ENCODE measurements around the gene PPY.
"Not testable (repeated sequence)": the region's sequence is repeated elsewhere in the genome, so short reads cannot be mapped to it uniquely, and the experiment has no call there.

The PPY gene

DNA sequence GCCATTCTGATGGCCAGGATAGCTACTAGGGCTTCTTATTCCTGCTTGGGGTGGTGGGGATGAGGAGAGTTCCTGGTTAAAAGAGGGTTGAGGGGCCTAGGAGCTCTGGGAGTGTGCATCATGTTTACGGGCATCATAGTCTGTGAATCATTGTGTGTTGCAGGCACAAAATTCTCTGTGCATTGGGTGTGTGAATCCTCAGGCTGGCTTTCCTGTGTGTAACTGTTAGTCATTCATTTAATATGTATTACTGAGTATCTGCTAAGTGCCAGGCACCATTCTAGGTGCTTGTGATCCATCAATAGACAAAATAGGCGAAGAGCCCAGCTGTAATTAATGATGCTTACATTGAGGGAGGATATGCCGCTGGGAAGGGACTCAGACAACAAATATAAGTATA is 5.8 kb downstream of the PPY start:
- TF ChIP-seq JUND (IDR thresholded peaks at IDR 0.05; ENCODE audit: low read depth), result no peak
- no peak for DNase-seq (ENCODE audit: low read depth in 1 of 2, low spot score in 1 of 2)
- in situ Hi-C loops (cut with HindIII; ENCODE audit: low pct_unique_long_range_greater_than_20kb, low sequenced_read_pairs), result no loop called here

DNA sequence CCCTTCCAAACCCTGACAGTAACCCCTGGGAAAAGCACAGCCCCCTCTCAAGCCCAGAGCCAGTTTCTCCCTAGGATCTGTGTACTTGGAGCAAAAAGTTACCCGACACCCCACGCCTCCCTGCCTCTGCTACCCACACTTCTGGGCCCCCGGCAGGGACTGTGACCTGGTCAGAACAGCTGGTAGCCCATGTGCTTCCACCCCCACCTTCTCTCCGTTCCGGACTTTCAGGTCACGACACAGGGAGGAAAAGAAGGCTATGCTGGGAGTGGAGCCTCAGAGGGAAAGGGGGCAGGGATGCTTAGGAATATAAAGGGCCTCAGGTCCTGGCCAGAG is 6.4 kb downstream of the PPY start:
- TF ChIP-seq JUND (IDR thresholded peaks at IDR 0.05; ENCODE audit: low read depth), result no peak
- in situ Hi-C loops (cut with HindIII; ENCODE audit: low pct_unique_long_range_greater_than_20kb, low sequenced_read_pairs), result no loop called here
- no peak for DNase-seq (ENCODE audit: low read depth in 1 of 2, low spot score in 1 of 2)

- no peak for DNase-seq (ENCODE audit: low read depth in 1 of 2, low spot score in 1 of 2)
- no peak for TF ChIP-seq JUND (IDR thresholded peaks at IDR 0.05; ENCODE audit: low read depth)
- in situ Hi-C loops (cut with HindIII; ENCODE audit: low pct_unique_long_range_greater_than_20kb, low sequenced_read_pairs), result no loop called here
These were observed 6.9 kb downstream of the PPY start for GRCh38 chr17:43935204-43935925.

DNA sequence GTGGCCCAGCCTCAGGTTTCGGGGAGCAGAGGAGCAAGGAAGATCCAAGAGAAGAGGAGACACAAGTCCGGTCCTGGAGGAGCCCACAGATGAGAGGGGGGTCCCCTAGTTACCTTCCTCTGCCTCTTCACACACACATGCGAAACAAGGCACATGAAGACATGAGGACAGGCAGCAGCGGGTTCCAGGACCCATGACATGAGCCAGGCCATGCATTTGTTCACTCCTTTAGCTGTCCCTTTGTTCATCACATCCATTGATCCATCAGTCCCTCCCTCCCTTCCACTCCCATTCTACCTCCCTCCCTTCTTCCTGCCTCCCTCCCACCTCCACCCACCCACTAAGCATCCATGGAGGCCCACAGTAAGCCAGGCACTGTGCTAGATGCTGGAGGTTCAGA is 9.4 kb downstream of the PPY start:
- no peak for TF ChIP-seq JUND (IDR thresholded peaks at IDR 0.05; ENCODE audit: low read depth)
- in situ Hi-C loops (cut with HindIII; ENCODE audit: low pct_unique_long_range_greater_than_20kb, low sequenced_read_pairs), result no loop called here
- no peak for DNase-seq (ENCODE audit: low read depth in 1 of 2, low spot score in 1 of 2)

DNA sequence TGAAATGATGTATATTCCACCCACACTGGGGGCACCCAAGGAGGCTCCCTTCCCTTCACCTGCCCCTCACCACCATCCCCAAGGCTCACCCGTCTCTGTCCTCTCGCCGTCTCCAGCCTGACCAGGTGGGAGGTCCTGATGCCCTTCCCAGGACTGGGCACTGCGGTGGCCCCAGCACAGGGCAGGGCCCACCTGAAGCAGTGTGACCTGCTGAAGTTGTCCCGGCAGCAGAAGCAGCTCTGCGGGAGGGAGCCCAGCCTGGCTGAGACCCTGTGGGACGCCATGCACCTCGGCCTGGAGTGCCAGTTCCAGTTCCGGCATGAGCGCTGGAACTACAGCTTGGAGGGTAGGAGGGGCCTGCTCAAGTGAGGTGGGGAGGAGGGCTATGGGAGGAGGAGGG is 9.9 kb downstream of the PPY start:
- no peak for TF ChIP-seq JUND (IDR thresholded peaks at IDR 0.05; ENCODE audit: low read depth)
- in situ Hi-C loops (cut with HindIII; ENCODE audit: low pct_unique_long_range_greater_than_20kb, low sequenced_read_pairs), result no loop called here
- no peak for DNase-seq (ENCODE audit: low read depth in 1 of 2, low spot score in 1 of 2)

DNA sequence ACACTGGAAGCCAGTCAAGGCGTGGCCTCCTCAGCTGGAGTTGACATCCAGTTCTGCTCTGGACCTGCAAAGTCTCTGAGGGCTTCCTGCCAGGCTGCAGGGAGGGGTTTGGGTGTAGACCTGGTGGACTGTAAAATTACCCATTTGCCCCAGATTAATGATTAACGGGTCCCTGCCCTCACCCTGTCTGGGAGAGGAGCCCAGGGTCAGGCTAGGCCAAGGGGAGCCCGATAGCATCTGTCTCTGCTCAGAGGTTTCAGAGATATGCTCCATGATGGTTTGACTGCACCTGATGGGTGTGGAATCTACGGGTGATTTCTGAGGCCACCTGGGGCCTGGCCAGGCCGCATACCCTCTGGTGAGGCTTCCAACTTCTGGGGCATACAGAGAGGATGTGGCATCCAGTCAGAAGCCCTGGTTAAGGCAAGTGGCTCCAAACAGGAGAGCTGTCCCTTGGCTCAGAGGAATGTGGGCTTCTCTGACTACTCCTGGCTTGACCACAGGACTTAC is 11.2 kb downstream of the PPY start:
- no peak for TF ChIP-seq JUND (IDR thresholded peaks at IDR 0.05; ENCODE audit: low read depth)
- in situ Hi-C loops (cut with HindIII; ENCODE audit: low pct_unique_long_range_greater_than_20kb, low sequenced_read_pairs), result no loop called here
- DNase-seq (ENCODE audit: low read depth in 1 of 2, low spot score in 1 of 2), result no peak

- no peak for DNase-seq (ENCODE audit: low read depth in 1 of 2, low spot score in 1 of 2)
- TF ChIP-seq JUND (IDR thresholded peaks at IDR 0.05; ENCODE audit: low read depth), result no peak
- in situ Hi-C loops (cut with HindIII; ENCODE audit: low pct_unique_long_range_greater_than_20kb, low sequenced_read_pairs), result no loop called here
These were observed 13.7 kb downstream of the PPY start for GRCh38 chr17:43928609-43929008.

DNA sequence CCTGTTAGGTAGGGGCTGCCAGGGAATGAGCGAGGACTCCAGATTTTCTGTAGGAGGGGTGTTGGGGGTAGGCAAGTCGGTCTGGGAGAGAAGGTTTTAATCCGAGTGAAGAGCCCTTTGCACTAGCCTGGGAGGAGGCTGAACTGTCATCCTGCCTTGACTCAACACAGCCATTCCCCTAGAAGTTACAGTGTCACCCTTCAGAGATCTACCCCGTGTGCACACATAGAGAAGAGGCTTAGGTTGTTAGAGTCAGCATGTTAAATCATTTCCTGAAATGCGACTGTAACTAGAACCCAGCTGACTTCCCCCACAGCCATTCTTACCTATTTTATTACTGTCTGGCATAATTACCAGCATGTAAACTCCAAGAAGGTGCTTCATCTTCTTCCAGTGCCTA is 14.3 kb downstream of the PPY start:
- in situ Hi-C loops (cut with HindIII; ENCODE audit: low pct_unique_long_range_greater_than_20kb, low sequenced_read_pairs); DNase-seq (ENCODE audit: low read depth in 1 of 2, low spot score in 1 of 2): not testable (repeated sequence)

DNA sequence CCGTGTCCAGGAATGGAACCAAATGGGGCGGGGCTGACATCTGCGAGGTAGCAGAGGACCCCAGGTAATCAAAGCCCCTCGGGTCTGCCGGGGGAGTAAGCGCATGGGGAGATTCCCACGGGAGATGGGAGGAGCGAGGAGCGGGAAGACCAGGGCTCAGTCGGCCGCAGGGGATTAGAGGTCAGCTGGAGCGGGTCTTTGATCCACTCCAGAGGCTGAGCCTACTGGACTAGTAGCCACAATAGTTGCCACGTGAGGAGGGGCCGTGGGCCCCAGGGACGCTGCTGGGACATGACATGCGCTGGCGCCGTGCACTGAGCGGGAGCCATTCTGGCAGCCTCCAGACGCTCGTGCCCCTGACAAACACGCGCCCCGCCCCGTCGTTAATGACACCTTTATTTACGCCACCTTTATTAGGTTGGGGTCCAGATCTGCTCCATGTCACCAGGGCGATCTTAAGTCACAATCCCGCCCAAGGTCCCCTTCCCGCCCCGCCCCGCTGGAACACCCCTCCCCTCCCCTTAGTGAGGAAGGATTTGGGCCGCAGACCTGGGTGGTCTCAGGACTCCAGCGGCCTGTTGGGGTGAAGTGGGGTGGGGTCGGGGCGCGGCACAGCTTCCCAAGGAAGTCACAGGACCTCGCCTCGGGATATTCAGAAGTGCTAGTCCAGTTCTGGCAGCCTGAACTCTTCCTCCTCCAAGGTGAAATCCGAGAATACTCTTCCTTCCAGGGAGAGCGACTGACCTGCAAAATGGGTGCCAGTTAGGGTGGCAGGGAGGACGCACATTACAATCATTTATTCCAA is 15.0 kb downstream of the PPY start:
- peak in 1 of 2 experiments; percentile 52 for DNase-seq (ENCODE audit: low read depth in 1 of 2, low spot score in 1 of 2)
- no peak for TF ChIP-seq JUND (IDR thresholded peaks at IDR 0.05; ENCODE audit: low read depth)
- in situ Hi-C loops (cut with HindIII; ENCODE audit: low pct_unique_long_range_greater_than_20kb, low sequenced_read_pairs), result no loop called here

- in situ Hi-C loops (cut with HindIII; ENCODE audit: low pct_unique_long_range_greater_than_20kb, low sequenced_read_pairs), result no loop called here
- DNase-seq (ENCODE audit: low read depth in 1 of 2, low spot score in 1 of 2), result no peak
- TF ChIP-seq JUND (IDR thresholded peaks at IDR 0.05; ENCODE audit: low read depth), result no peak
These were observed 17.7 kb downstream of the PPY start for GRCh38 chr17:43924558-43924957.

DNA sequence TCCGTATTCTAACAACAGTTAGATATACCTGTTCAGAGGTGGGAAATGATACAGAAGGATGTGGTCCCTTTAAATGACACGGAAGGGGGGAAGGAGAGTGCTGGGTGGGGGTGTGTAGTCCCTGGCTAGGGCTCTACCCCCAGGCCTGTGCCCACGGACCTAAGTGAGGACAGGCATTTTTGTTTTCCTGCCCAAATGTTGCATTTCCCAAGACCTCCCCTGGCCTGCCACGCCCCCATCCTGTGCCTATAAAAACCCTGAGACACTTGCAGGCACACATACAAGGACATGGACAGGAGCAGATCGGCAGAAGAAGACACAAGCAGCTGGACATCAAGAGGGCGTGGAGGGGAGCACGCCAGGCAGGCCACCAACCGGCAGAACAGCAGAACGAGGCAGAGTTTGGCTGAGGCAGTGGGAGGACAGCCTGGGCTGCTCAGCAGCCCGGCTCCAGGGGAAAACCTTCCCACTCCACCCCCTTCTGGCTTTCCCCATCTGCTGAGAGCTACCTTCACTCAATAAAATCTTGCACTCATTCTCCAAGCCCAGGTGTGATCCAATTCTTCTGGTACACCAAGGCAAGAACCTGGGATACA is 21.7 kb downstream of the PPY start:
- no peak for DNase-seq (ENCODE audit: low read depth in 1 of 2, low spot score in 1 of 2)
- in situ Hi-C loops (cut with HindIII; ENCODE audit: low pct_unique_long_range_greater_than_20kb, low sequenced_read_pairs), result no loop called here
- TF ChIP-seq JUND (IDR thresholded peaks at IDR 0.05; ENCODE audit: low read depth), result no peak

- TF ChIP-seq JUND (IDR thresholded peaks at IDR 0.05; ENCODE audit: low read depth), result no peak
- DNase-seq (ENCODE audit: low read depth in 1 of 2, low spot score in 1 of 2), result no peak
- in situ Hi-C loops (cut with HindIII; ENCODE audit: low pct_unique_long_range_greater_than_20kb, low sequenced_read_pairs), result no loop called here
These were observed 24.3 kb downstream of the PPY start for GRCh38 chr17:43918026-43918389.

DNA sequence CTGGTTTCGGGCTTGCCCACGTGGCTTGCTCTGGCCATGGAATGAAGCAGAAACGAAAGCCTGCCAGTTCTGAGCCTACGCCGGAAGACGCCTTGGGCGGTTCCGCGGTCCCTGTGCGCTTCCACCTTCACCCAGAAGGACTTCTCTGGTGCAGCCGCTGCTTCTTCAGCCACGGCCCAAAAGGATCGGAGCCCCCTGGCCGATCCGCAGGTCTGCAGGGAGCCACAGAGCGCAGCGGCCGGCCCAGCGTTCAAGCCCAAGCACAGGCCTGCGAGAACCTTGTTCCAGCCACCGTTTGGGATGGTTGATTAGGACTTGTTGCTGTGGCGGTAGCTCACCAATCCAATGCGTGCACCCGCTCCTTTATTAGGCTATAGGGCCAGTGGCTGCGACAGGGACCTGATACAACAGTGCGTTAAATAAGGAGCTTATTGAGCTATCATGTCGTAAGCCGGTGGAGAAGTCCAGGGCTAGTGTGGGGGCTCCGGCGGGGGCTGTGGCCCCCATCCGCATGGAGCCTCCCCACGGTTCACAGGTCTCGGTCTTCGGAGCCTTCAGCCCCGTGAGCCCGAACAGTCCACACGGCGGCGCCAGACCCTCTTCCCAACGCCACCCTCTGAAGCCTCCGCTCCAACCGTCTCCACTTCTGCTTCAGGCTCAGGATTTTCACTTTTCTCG is 24.8 kb downstream of the PPY start:
- no peak for DNase-seq (ENCODE audit: low read depth in 1 of 2, low spot score in 1 of 2)
- no peak for TF ChIP-seq JUND (IDR thresholded peaks at IDR 0.05; ENCODE audit: low read depth)
- in situ Hi-C loops (cut with HindIII; ENCODE audit: low pct_unique_long_range_greater_than_20kb, low sequenced_read_pairs), result no loop called here

Data from T47D (cell line).